Measurements from ENCODE around the gene CNTNAP5. TPM values are rescaled to one million over a fixed set of nuclear protein-coding genes. Genes with fewer than 3 reads are reported as not detected.

CNTNAP5 gene
- total and polyA plus RNA-seq, 2 donors (not counting 3 experiments of a cell fraction or from before 2014, with no cell fraction given) = not detected

GRCh38 chr2:124586210-124586609 is 561.1 kb downstream of the CNTNAP5 start:
- dilution Hi-C loops (cut with MboI; ENCODE audit: extremely low pct_ligation_motif_present, low sequenced_read_pairs) (no loop called here), intact Hi-C loops (cut with micrococcal nuclease) (no loop called here)
- DNase-seq (ENCODE audit: low read depth, low spot score) (no peak), FAIRE-seq (no peak)
- H3K79me2 ChIP-seq (ENCODE audit: control insufficient read depth, insufficient read depth, low read length) = no peaks in the 10 kb centered on the region
- H2AFZ ChIP-seq (ENCODE audit: low read depth, low read length) = no peak overlapping the region
- no peaks in the 10 kb centered on the region for H3K9me1 ChIP-seq (replicated peaks; ENCODE audit: control insufficient read depth, extremely low read depth, insufficient read depth, low read length)
- no peak overlapping the region for H3K4me2 ChIP-seq (ENCODE audit: insufficient read depth, low read length)
- no peak overlapping the region for H3K27ac ChIP-seq (ENCODE audit: insufficient read depth, low read depth, low read length)
- POLR2A ChIA-PET = no interaction called here
- H3K4me1 ChIP-seq (ENCODE audit: control insufficient read depth, extremely low read depth, insufficient read depth, low read length) = no peaks in the 10 kb centered on the region
- BruUV-seq (replicated peaks) = no TSS peak
- H3K27me3 ChIP-seq (ENCODE audit: control insufficient read depth in 2 of 2, insufficient read depth in 2 of 2, low read length in 2 of 2) = no peaks in the 10 kb centered on the region
- H3K9ac ChIP-seq (replicated peaks; ENCODE audit: extremely low read depth, insufficient read depth, low read length) = no peak overlapping the region
- CTCF ChIA-PET = interaction anchor here (1.3 kb wide), 1 partner anchor 22 kb away, joined by 4 read pairs; no protein-coding TSS in a partner anchor
- H3K9me3 ChIP-seq (replicated peaks; ENCODE audit: control insufficient read depth, insufficient read depth, low read length) = peaks cover 2% of the 10 kb centered on the region
- H3K4me3 ChIP-seq (replicated peaks in 1 of 3; ENCODE audit: insufficient read depth in 1 of 3, low read depth in 1 of 3, low read length in 3 of 3) = no peak overlapping the region
- H3K36me3 ChIP-seq (ENCODE audit: control insufficient read depth in 2 of 2, extremely low read depth in 1 of 2, insufficient read depth in 2 of 2, low read length in 2 of 2) = no peaks in the 10 kb centered on the region
- TF ChIP-seq EZH2 (IDR thresholded peaks at IDR 0.05; ENCODE audit: borderline replicate concordance, low read depth, low read length, severe bottlenecking) (no peak), FOS (IDR thresholded peaks at IDR 0.05; ENCODE audit: borderline replicate concordance, insufficient read depth, low read length) (no peak), GATA2 (IDR thresholded peaks at IDR 0.05; ENCODE audit: insufficient read depth, insufficient read length, low read depth, low read length) (no peak), JUN (IDR thresholded peaks at IDR 0.05; ENCODE audit: borderline replicate concordance, insufficient read depth, insufficient read length, low read depth) (no peak), CTCF (IDR thresholded peaks at IDR 0.05; ENCODE audit: extremely low read depth in 1 of 2, insufficient read depth in 1 of 2, low read depth in 1 of 2, low read length in 2 of 2) (no peak), POLR2A (IDR thresholded peaks at IDR 0.05; ENCODE audit: low read depth, low read length) (no peak), MAX (IDR thresholded peaks at IDR 0.05; ENCODE audit: insufficient read depth, insufficient read length) (no peak), MYC (IDR thresholded peaks at IDR 0.05; ENCODE audit: low read depth, low read length) (no peak), POLR2AphosphoS5 (IDR thresholded peaks at IDR 0.05; ENCODE audit: insufficient read depth, low read depth, low read length) (no peak)
- H4K20me1 ChIP-seq (replicated peaks; ENCODE audit: control insufficient read depth, extremely low read depth, insufficient read depth, low read length) = no peaks in the 10 kb centered on the region

Measured in endothelial cell of umbilical vein (primary cell).